GM21381 (cell line): Measurements from ENCODE around the gene CNKSR1.
"Not testable (repeated sequence)": the region's sequence is repeated elsewhere in the genome, so short reads cannot be mapped to it uniquely, and the experiment has no call there.

ENCODE experiments used
- ATAC-seq: cut with Tn5 transposase; IDR thresholded peaks from one replicate; pipeline ENCODE4 v1.9.1; 2021; ENCODE audit warnings: mild to moderate bottlenecking, moderate library complexity; ENCODE audit not compliant: unreplicated experiment

The CNKSR1 gene

DNA sequence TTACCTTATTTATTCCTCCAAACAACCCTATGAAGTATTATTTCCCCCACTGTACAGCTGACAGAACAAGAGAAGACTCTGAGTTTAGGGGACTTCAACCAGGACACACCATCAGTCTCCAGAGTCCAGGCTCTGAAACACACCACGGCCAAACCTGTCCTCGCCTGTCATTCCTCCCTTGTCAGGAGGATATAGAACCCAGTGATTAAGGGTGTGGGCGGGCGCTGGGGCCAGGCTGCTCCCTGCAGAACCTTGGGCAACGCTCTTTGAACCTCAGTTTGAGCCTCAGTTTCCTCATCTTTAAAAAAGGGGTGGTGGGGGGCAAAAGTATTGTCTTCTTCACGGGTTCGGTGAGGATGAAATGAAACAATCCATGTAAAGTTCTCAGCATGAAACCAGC is 47.3 kb downstream of the CNKSR1 start:
- ATAC-seq = no peak

DNA sequence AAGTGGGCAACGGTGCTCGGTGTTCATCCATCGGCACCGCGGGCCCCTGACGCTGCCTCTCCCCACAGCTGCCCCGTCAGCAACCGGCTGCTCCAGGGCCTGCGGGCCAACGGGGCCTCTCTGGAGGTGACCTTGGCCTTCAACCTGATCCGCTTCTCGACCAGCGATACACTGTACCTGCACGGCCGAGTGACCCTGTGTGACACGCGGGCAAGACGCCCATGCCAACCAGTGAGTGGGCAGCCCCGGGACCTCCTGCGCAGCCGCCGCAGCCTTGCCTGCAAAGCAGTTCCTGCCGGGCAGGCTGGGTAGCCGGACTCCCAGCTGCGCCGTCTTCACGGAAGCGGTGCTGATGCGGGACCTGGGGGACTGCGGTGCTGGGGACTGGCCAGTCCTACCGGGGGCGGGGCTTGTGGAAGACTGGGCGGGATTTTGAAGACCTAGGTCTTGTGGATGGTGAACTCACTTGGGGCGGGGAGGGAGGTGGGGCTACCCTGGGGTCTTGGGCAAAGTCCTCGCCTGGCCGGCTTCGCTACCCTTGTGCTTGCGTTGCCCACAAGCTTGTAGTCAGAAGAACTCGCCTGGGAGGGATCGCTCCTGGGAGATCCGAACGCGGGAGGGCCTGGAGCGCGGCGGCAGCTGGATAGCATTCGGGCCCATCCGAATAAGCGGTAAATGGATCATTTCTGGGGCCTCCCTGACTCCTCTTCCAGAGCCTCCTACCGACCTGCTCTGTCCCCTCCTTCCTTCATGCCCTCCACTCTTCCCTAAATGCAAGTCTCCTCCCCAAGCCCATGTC is 47.9 kb downstream of the CNKSR1 start:
- no peak for ATAC-seq

DNA sequence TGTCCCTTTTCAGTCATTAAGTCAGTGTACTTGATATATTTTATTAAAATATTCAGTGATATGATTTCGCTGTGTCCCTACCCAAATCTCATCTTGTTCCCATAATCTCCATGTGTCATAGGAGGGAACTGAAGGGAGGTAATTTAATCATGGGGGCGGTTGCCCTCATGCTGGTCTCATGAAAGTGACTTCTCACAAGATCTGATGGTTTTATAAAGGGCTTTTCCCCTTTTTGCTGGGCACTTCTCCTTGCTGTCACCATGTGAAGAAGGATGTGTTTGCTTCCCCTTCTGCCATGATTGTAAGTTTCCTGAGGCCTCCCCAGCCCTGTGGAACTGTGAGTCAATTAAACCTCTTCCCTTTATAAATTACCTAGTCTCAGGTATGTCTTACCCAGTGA is 53.4 kb downstream of the CNKSR1 start:
- not testable (repeated sequence) for ATAC-seq

DNA sequence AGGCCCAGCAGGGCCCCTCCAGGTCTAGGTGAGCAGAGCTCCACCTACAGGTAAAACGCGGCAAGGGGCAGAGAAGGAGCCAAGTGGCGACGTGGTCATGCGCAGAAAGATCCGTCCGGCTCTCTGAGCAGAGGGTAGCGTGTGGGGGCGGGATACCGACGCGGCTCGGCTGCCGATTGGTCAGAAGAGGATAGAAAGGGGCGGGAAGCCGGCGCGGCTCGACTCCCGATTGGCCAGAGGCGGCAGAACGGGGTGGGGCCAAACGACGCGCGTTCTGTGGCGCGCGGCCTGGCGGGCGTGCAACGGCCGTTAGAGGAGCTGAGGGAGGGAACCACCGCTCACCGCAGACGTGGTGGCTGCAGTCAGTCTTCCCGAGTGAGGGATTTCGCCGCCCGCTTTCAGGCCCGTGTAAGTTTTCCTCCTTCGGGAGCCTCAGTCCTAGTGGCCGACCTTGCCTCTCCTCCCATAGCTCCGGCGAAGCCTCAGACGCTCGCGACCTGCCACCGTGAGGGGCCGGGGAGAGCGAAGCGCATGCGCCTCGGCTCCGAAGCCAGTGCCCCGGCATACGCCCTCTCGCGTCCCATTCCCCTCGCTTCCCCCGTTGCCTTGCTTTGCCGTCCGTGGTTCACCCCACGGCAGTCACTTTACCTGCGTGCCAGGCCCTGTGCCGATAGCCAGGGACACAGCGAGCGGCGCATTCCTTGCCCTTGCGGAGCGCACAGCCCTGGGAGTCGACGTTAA is 56.8 kb downstream of the CNKSR1 start, which contains the start of gene CEP85:
TSS of gene CEP85 (plus strand) at position 298 of the 741 bp plus-strand sequence. CDS start 5,584 bp downstream, outside the sequence.
- ATAC-seq = peak; percentile 83

DNA sequence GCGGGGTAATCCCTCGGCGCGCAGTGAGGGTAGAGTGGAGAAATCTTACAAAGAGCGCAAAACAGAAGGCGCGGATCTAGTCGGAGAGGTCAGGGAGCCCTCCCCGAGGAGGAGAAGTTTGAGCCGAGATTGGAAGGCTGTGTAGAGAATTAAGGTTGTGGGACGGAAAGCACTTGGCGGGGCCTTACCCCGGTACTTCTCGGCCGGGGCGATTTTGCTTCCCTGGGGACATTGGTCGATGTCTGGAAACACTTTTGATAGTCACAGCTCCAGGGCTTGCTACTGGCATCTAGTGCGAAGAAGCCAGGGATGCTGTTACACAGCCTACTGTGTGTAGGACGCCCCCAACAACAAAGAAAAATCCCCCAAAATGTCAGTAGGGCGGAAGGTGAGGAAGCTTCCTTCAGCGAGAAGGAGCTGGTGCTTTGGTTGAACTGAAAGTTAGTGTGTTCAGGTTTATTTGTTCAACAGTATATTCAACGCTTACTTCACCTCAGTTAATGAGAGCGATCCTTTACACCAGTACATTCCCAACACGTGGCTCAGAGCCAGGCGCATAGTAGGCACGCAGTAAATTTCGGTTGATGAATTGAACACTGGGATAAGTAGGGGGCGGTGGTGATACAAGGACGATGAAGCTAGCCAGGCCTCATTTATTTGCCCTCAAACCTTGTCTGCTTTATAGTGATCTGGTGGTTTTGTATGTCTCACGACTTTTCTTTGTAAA is 57.5 kb downstream of the CNKSR1 start:
- ATAC-seq = peak; percentile 1

DNA sequence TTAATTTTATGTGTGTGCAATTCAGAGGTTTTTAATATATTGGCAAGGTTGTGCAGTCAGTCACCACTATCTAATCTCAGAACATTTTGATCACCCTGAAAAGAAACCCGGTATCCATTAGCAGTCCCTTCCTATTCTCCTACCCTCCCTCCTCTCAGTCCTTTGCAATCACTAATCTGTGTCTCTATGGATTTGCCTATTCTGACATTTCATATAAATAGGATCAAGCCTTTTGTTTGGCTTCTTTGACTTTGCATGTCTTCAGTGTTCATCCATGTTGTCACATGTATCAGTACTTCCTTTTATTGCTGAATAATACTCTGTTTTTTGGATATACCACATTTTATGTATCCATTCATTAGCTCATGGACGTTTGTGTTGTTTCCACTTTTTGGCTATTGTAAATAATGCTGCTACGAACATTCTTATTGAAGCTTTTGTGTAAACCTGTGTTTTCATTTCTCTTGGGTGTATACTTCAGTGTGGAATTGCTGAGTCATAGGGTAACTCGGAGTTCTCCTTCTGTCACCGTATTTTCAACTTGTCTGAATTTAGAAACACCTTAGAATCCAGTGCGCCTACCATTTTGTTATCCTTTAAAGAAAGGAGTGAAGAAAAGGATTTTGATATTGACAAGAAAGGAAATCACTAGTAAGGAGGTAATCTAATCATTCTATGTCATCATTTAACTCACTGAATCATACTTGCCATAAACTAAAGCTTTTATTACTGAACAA is 60.1 kb downstream of the CNKSR1 start:
- no peak for ATAC-seq
